Stimulated activated CD8-positive, alpha-beta memory T cell treated with anti-CD3 and anti-CD28 coated beads, Interleukin-12 subunit alpha, Interleukin-12 subunit beta, amount 100 ng/mL, for 24 hours (primary cell): ENCODE data around the gene BMPER.

Source experiments
- DNase-seq: peaks from one replicate; pipeline ENCODE4 v3.0.0-alpha.2; 2020; ENCODE audit errors: extremely low read depth

The BMPER gene

DNA sequence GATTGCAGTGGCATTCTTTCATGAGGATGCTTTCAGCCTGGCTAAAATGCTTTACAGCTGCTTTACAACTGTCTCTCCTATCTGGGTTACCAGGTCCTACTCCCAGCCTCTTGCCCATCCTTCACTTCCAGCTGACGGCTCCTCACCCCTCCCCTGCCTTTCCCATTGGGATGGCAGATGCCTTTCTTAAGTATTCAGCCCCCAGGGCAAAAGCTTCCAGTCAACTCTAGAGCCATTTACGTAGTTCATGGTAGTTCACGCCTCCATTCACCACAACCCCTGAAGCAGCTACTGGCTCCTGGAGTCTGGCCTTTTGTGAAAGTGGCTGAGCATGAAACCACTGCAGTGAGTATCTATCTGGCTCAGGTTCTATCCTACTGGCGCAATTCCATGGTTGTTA is 17.2 kb upstream of the BMPER start:
- DNase-seq, result no peak

DNA sequence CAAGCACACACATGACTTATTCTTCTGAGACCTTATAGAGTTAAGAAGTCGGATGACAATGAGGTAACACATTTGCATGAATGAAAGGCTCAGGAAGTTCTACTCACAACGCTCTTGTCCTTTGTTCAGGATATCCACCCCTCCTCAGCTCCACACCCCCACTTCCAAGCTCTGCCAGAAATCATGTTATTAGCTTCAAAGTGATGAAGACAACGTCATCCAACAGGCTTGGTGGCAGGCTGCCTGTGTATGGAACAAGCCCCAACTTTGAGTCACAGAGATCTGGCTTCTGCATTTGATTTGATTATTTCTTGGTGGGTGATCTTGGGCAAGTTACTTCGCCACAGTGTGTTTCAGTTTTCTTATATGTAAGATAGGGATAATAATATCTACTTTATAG is 12.4 kb upstream of the BMPER start:
- DNase-seq, result no peak

GRCh38 chr7:33893377-33893776 is 12.0 kb upstream of the BMPER start:
- no peak for DNase-seq

DNA sequence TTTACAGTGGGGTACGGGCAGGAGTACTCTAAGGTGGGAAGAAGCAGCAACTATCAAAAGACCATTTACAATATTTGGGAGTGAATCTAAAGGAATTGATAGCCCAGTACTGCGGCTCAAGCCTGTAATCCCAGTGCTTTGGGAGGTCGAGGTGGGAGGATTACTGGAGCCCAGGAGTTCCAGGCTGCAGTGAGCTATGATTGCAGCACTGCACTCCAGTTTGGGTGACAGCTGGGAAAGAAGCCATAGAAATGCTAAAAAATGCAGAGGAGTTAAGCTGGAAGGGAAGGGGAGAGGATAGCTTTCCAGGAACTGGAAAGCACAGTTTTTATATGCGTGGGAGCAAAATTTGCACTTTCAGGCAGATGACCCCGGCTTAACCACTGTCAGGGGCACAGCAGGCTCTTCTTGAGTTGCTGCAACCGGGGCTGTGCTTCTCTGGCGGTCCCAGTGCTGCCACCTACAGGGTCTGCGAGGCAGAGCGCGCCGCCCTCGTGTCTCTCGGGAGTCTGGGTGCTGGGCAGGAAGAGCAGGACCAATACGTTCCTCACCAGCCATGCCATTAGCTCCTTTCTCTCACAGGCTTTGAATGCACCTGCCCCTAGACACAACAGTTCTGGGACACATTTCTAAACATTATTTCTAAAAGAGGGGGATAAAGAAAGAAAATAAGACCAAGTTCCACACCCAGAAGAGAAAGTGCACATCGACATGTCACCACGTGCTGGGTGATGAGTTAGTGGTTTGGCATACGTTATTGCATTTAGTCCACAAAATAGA is 10.1 kb upstream of the BMPER start:
- peak; percentile 27 for DNase-seq

DNA sequence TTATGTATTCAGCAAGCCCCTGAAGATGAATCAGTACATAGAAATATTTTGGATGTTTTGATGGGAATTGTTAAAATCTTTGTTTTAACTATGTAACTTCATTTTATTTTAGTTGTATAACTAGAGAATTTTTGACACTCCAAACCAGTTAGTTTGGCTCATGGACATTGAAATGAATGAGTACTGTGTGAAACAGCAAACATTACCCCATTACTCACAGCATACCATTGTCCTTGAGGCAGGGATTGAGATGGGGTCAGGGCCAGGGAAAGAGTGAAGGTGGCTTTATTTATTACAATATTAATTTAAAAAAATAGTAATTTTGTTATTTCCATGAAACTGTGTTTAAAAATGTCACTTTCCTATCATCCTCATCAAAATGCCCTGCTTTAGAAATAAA is 4.8 kb upstream of the BMPER start:
- no peak for DNase-seq

DNA sequence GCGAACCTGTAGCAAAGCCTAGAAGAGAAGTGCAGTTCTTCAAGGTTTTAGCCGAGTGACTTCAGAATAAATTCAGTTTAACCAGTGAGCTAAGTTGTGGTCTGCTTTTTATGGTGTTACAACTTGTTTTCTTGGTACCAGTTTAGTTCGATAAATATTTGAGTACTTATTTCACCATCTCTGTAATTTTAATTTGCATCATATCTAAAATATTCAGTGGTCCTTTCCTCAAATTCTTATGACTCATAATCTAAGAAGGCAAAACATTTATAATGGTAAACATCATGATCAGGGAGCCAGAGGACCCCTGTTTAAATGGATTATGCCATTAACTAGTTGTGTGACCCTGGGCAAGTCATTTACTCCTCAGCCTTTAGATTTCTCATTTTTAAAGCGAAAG is 4.1 kb upstream of the BMPER start:
- no peak for DNase-seq

- no peak for DNase-seq
These were observed 3.5 kb upstream of the BMPER start for GRCh38 chr7:33901847-33902246.

- DNase-seq, result no peak
These were observed 2.6 kb upstream of the BMPER start for GRCh38 chr7:33902746-33903145.

GRCh38 chr7:33903791-33904680 is 1.3 kb upstream of the BMPER start:
- DNase-seq, result no peak

- DNase-seq, result no peak
These were observed 504 bp upstream of the BMPER start for GRCh38 chr7:33904681-33905388.

DNA sequence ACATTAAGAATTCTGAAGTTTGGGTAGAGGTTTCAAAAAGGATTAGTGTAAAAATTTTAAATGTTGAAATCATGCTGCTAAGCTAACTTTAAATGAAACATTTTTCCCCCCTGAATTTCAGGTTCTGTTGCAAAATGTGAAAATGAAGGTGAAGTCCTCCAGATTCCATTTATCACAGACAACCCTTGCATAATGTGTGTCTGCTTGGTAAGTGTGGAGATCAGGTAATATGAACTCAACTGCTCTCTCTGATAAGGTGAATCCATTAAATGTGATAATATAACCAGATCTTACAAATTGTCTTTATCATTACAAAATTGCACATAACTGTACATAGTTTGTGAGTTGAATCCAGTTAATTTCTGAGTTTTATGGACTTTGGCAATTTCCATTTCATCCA is 1.4 kb downstream of the BMPER start:
- no peak for DNase-seq

- DNase-seq, result no peak
These were observed 2.3 kb downstream of the BMPER start for GRCh38 chr7:33907625-33908024.

- no peak for DNase-seq
These were observed 4.0 kb downstream of the BMPER start for GRCh38 chr7:33909318-33909717.

DNA sequence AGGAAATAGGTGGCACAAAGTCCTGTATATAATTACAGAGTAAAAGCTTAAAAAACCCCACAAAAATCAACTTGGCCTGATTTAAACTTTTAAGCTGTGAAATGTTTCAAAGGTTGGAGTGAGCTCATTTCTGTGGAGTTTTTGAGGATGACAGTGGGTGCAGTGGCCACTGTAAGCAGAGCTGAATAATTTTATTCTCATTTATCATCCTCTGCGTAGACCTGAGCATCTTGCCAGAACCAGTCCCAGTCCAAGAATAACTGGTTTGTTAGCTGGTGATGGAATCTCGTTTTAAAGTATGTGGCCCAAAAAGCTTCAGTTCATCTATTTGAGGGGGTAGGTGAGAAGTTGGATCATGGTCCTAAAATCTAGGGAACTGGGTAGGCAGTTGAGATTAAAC is 4.4 kb downstream of the BMPER start:
- DNase-seq, result no peak

DNA sequence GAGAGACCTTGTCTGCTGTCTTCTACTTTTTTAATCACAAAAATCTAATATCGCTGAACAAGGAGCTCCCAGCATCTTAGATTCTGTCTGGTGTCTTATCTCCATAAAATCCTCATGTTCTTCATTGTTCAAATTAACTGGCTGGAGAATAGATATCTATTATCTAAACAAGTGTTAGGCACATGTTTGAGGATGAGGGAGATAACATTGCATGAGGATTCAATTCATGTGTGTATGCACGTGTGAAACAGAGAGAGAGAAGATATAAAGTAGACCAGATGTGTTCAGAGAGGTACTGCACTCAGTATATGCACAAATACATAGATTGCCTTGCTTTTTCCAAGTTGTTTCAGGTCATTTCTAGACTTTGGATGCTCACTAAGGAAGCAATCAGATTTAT is 5.4 kb downstream of the BMPER start:
- DNase-seq, result no peak

- no peak for DNase-seq
These were observed 11.2 kb downstream of the BMPER start for GRCh38 chr7:33916357-33917081.

DNA sequence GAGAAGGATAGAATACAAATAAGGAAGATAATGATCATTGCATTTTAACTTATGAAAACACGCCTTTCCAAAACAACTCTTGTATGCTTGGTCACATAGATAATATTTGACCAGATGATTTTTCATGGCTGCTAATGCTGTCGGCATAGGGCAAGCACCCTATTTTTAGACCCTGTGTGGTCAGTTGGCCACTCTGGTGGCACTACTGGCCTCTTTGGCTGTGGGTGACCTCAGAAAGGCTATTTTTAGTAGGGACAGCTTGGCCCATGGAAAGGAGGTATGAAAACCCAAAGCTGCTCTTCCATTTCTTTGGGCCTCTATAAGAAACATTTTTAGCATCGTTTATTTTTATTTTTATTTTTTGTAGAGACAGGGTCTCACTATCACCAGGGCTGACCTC is 12.3 kb downstream of the BMPER start:
- no peak for DNase-seq

DNA sequence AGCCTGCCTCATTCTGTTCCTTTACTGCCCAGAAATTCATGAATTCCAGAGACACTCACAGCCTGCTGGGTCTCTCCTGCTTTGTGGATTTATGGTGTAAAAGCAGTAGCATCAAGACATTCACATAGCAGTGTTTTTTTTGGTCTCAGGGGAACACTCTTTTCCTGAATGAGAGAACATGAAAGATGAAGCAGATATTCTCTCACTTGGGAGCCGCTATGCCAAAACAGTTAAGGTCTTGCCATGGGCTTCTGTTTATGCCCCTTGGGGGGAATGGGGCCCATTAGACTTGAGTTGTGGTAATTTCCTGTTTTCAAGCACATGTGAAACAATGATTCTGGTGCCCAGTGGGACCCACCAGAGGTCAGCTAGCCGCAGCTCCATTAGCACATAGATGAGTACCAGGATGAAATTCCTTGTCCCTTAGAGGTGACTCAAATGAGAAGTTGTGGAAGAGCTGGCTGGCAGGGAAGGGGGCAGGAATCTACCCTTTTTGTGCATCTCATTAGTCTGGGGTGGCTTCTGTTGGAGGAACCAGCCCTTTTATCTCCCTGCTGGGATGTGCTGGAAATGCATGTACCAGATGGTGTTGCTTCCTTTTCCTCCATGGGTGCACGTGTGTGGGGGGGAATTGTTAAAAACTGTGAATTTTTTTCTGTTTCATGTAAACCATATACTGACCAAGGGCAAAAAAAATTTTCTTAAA is 13.3 kb downstream of the BMPER start:
- DNase-seq, result no peak

- DNase-seq, result no peak
These were observed 14.1 kb downstream of the BMPER start for GRCh38 chr7:33919449-33919848.

GRCh38 chr7:33921216-33921938 is 16.0 kb downstream of the BMPER start:
- DNase-seq, result no peak

DNA sequence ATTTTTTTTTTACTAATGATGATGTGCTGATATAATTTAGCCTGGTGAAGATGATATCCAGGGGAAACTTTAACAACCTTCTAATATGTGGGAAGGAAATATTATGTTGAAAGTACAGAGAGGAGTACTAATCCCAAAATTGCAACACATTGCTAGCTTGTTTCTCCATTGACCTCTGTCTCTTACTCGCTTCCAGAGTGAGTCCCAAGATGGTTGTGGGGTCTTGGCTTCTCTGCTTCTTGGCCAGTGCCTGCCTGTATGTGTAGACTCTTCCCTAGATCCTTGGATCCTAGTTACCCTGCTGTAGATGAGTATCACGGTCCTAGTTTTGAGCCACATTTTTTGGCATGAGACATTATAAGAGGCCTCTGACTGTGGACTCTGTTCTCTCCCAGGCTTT is 17.5 kb downstream of the BMPER start:
- no peak for DNase-seq
